Measurements from ENCODE around the gene PIP4K2C.

Gene PIP4K2C

DNA sequence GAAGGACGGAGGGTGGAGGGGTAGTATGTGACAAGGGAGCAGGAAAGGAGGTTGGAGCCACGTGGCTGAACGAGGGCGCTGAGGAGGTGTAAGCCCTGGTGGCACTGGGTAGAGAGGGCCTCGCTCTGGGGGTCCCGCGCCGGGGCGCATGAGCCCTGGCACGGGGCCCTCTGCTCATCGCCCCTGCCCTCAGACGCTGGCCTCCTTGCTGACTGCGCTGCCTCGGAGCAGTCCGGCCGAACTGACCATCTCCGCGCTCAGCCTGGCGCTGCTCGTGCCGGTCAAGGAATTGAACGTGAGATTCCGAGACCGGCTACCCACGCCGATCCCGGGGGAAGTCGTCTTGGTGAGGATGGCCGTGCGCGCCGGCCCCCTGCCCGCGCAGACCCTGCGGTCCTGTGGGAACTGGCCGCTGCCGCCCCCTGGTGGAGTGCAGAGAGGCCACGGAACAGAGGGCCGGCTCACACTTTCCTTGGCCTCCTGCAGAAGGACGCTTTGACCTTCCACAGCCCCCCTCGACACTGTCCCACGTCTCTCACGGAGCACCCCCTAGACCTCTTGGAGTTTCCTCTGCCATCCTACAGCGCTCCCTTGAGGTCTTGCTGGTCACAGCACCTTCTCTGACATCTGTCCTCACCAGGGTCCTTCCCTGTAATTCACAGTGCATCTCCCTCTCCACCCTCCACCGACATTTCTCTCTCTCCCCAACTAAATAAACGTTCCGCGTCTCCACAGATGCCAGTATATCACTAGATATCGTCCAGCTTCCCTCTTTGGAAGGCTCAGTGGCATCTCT lies 30.7 kb downstream of the PIP4K2C start:
- H3K79me1 ChIP-seq (ENCODE audit: low read length): no peaks in the 10 kb centered on the region
- peak overlapping the region; percentile 73 for H3K4me2 ChIP-seq (ENCODE audit: low read length)
- H3K4me1 ChIP-seq (ENCODE audit: control insufficient read depth, low read depth, low read length): no peaks in the 10 kb centered on the region
- no CpG with 5 or more reads among the region's 49 CpGs for WGBS (ENCODE audit: extremely low coverage, insufficient coverage, low lambda C conversion rate)
- peaks cover 78% of the 10 kb centered on the region for H3K27me3 ChIP-seq (ENCODE audit: insufficient read depth, low read length, poor library complexity)
- peak overlapping the region; percentile 68 for H3K56ac ChIP-seq (ENCODE audit: low read length)
- H3K36me3 ChIP-seq (ENCODE audit: control insufficient read depth, insufficient read depth, low read length): no peaks in the 10 kb centered on the region
- DNase-seq: peak; percentile 57
- no peak overlapping the region for H4K8ac ChIP-seq (ENCODE audit: low read depth, low read length)
- H2BK5ac ChIP-seq (ENCODE audit: low read length): no peak overlapping the region
- H3K9ac ChIP-seq (ENCODE audit: low read length): peak overlapping the region; percentile 37
- H3K23ac ChIP-seq (ENCODE audit: low read length): no peak overlapping the region
- no peak overlapping the region for H3K27ac ChIP-seq (ENCODE audit: low read depth, low read length)
- no peak overlapping the region for H2BK120ac ChIP-seq (ENCODE audit: low read depth, low read length)
- no peak overlapping the region for H3K4me3 ChIP-seq (ENCODE audit: low read length)
- H3K4ac ChIP-seq (ENCODE audit: low read depth, low read length): no peak overlapping the region
- H4K5ac ChIP-seq (ENCODE audit: low read length): no peak overlapping the region
- no peak overlapping the region for H3K18ac ChIP-seq (ENCODE audit: low read length)
- H2AK5ac ChIP-seq (ENCODE audit: low read length): no peak overlapping the region
- no peaks in the 10 kb centered on the region for H3K79me2 ChIP-seq (ENCODE audit: control insufficient read depth, insufficient read depth, low read length)
- no peak overlapping the region for H2BK15ac ChIP-seq (replicated peaks; ENCODE audit: low read depth)

DNA sequence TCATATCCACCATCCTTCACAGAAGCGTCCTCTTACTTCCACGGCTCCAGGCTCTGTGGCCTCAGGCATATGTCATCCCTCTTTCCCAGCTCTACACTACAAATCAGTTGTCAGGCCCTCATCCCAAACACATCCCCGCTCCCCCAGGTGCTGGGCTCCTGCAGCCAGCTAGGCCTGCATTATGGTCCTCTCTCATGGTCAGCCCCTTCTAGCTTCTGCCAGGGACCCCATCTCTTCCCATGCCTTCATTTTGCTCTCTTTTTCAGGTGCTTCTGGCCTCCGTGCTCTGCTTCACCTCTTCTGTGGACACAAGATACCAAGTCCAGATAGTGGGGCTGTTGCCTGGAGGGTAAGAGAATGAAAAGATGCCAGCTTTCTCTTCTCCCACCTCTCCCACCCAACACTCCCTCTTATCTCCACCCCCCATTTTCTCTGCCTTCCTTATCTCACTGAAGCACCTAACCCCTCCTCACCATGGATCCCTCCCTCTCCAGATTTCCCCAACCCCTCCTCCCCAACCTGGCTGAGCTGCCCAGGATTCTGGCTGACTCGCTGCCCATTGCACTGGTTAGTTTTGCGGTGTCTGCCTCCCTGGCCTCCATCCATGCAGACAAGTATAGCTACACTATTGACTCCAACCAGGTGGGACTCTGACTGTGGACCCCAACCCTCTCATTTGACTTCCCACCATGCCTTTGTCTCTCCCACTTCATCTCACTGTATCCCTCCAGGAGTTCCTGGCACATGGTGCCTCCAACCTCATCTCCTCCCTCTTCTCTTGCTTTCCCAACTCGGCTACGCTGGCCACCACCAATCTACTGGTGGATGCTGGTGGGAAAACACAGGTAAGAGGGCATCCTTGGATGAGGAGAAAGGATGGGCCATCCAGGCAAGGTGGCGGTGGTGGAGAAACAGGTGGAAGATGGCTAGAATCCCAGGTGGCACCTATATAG lies 31.6 kb downstream of the PIP4K2C start:
- Histone ChIP-seq H4K8ac (ENCODE audit: low read depth, low read length) (no peak overlapping the region), H3K4me1 (ENCODE audit: control insufficient read depth, low read depth, low read length) (no peaks in the 10 kb centered on the region), H3K27ac (ENCODE audit: low read depth, low read length) (no peak overlapping the region), H3K4me3 (ENCODE audit: low read length) (no peak overlapping the region), H3K18ac (ENCODE audit: low read length) (no peak overlapping the region), H3K4ac (ENCODE audit: low read depth, low read length) (no peak overlapping the region), H3K79me1 (ENCODE audit: low read length) (no peaks in the 10 kb centered on the region), H3K23ac (ENCODE audit: low read length) (no peak overlapping the region), H2BK15ac (replicated peaks; ENCODE audit: low read depth) (no peak overlapping the region), H4K5ac (ENCODE audit: low read length) (no peak overlapping the region), H3K27me3 (ENCODE audit: insufficient read depth, low read length, poor library complexity) (peaks cover 83% of the 10 kb centered on the region), H3K4me2 (ENCODE audit: low read length) (no peak overlapping the region), H2BK5ac (ENCODE audit: low read length) (no peak overlapping the region), H2BK120ac (ENCODE audit: low read depth, low read length) (no peak overlapping the region), H2AK5ac (ENCODE audit: low read length) (no peak overlapping the region), H3K9ac (ENCODE audit: low read length) (no peak overlapping the region), H3K79me2 (ENCODE audit: control insufficient read depth, insufficient read depth, low read length) (no peaks in the 10 kb centered on the region), H3K36me3 (ENCODE audit: control insufficient read depth, insufficient read depth, low read length) (no peaks in the 10 kb centered on the region), H3K56ac (ENCODE audit: low read length) (no peak overlapping the region)
- no CpG with 5 or more reads among the region's 9 CpGs for WGBS (ENCODE audit: extremely low coverage, insufficient coverage, low lambda C conversion rate)
- DNase-seq: no peak

GRCh38 chr12:57623385-57623784 lies 32.4 kb downstream of the PIP4K2C start:
- H3K79me1 ChIP-seq (ENCODE audit: low read length): no peaks in the 10 kb centered on the region
- H4K8ac ChIP-seq (ENCODE audit: low read depth, low read length): no peak overlapping the region
- H2BK5ac ChIP-seq (ENCODE audit: low read length): no peak overlapping the region
- no peak overlapping the region for H2BK120ac ChIP-seq (ENCODE audit: low read depth, low read length)
- H3K27me3 ChIP-seq (ENCODE audit: insufficient read depth, low read length, poor library complexity): peaks cover 83% of the 10 kb centered on the region
- H3K56ac ChIP-seq (ENCODE audit: low read length): no peak overlapping the region
- no peak overlapping the region for H3K4me3 ChIP-seq (ENCODE audit: low read length)
- WGBS (ENCODE audit: extremely low coverage, insufficient coverage, low lambda C conversion rate): 100% methylated on average over 1 of the region's 2 CpGs
- no peaks in the 10 kb centered on the region for H3K36me3 ChIP-seq (ENCODE audit: control insufficient read depth, insufficient read depth, low read length)
- no peak overlapping the region for H3K23ac ChIP-seq (ENCODE audit: low read length)
- H2BK15ac ChIP-seq (replicated peaks; ENCODE audit: low read depth): no peak overlapping the region
- H3K4ac ChIP-seq (ENCODE audit: low read depth, low read length): no peak overlapping the region
- no peak overlapping the region for H4K5ac ChIP-seq (ENCODE audit: low read length)
- no peak overlapping the region for H2AK5ac ChIP-seq (ENCODE audit: low read length)
- no peaks in the 10 kb centered on the region for H3K79me2 ChIP-seq (ENCODE audit: control insufficient read depth, insufficient read depth, low read length)
- no peak overlapping the region for H3K27ac ChIP-seq (ENCODE audit: low read depth, low read length)
- no peak overlapping the region for H3K9ac ChIP-seq (ENCODE audit: low read length)
- H3K4me2 ChIP-seq (ENCODE audit: low read length): no peak overlapping the region
- no peak overlapping the region for H3K18ac ChIP-seq (ENCODE audit: low read length)
- no peak for DNase-seq
- no peaks in the 10 kb centered on the region for H3K4me1 ChIP-seq (ENCODE audit: control insufficient read depth, low read depth, low read length)

GRCh38 chr12:57623811-57624390 lies 32.9 kb downstream of the PIP4K2C start:
- Histone ChIP-seq H3K4me3 (ENCODE audit: low read length) (no peak overlapping the region), H3K79me1 (ENCODE audit: low read length) (no peaks in the 10 kb centered on the region), H3K56ac (ENCODE audit: low read length) (no peak overlapping the region), H3K27me3 (ENCODE audit: insufficient read depth, low read length, poor library complexity) (peaks cover 85% of the 10 kb centered on the region), H3K79me2 (ENCODE audit: control insufficient read depth, insufficient read depth, low read length) (no peaks in the 10 kb centered on the region), H3K4me1 (ENCODE audit: control insufficient read depth, low read depth, low read length) (no peaks in the 10 kb centered on the region), H4K5ac (ENCODE audit: low read length) (no peak overlapping the region), H2BK15ac (replicated peaks; ENCODE audit: low read depth) (no peak overlapping the region), H3K27ac (ENCODE audit: low read depth, low read length) (no peak overlapping the region), H2AK5ac (ENCODE audit: low read length) (no peak overlapping the region), H3K23ac (ENCODE audit: low read length) (no peak overlapping the region), H3K36me3 (ENCODE audit: control insufficient read depth, insufficient read depth, low read length) (no peaks in the 10 kb centered on the region), H2BK5ac (ENCODE audit: low read length) (no peak overlapping the region), H3K9ac (ENCODE audit: low read length) (no peak overlapping the region), H3K4me2 (ENCODE audit: low read length) (no peak overlapping the region), H4K8ac (ENCODE audit: low read depth, low read length) (no peak overlapping the region), H3K4ac (ENCODE audit: low read depth, low read length) (no peak overlapping the region), H3K18ac (ENCODE audit: low read length) (no peak overlapping the region), H2BK120ac (ENCODE audit: low read depth, low read length) (no peak overlapping the region)
- no CpG with 5 or more reads among the region's 5 CpGs for WGBS (ENCODE audit: extremely low coverage, insufficient coverage, low lambda C conversion rate)
- DNase-seq: no peak

DNA sequence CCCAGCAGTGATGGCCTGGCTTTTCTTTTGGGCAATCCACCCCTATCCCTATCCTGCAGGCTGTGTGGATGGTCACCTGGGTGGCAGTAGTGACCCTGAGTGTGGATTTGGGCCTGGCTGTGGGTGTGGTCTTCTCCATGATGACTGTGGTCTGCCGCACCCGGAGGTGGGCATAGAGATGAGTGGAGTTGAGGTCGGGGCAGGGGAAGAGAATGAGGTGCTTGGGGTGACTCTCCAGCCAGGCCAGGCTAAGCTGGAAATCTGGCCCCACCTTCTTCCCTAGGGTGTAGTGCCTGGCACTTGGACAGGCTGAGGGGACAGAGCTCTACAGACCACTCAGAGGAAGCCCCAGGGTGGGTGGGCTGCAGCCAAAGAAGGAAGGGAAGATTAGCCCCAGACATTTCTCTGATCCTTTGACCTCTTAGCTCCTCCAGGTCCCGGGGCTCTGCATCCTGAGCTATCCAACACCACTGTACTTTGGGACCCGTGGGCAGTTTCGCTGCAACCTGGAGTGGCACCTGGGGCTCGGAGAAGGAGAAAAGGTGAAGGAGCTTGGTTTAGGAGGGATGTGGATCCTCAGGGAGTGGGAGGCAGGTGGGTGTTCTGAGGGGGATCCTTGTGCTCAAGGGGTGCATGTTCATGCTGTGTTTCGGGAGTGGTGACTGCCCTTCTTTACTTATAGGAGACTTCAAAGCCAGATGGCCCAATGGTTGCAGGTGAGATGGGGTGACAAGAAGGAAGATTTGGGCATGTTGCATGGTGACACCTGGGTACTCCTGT lies 33.6 kb downstream of the PIP4K2C start:
- H3K27me3 ChIP-seq (ENCODE audit: insufficient read depth, low read length, poor library complexity): peaks cover 84% of the 10 kb centered on the region
- no peak overlapping the region for H3K4me2 ChIP-seq (ENCODE audit: low read length)
- H3K4ac ChIP-seq (ENCODE audit: low read depth, low read length): no peak overlapping the region
- H3K27ac ChIP-seq (ENCODE audit: low read depth, low read length): no peak overlapping the region
- H3K9ac ChIP-seq (ENCODE audit: low read length): no peak overlapping the region
- H3K4me3 ChIP-seq (ENCODE audit: low read length): no peak overlapping the region
- H3K56ac ChIP-seq (ENCODE audit: low read length): no peak overlapping the region
- H4K8ac ChIP-seq (ENCODE audit: low read depth, low read length): no peak overlapping the region
- no peak overlapping the region for H2AK5ac ChIP-seq (ENCODE audit: low read length)
- no peak overlapping the region for H4K5ac ChIP-seq (ENCODE audit: low read length)
- H3K36me3 ChIP-seq (ENCODE audit: control insufficient read depth, insufficient read depth, low read length): no peaks in the 10 kb centered on the region
- no peak overlapping the region for H2BK5ac ChIP-seq (ENCODE audit: low read length)
- no peak overlapping the region for H2BK120ac ChIP-seq (ENCODE audit: low read depth, low read length)
- DNase-seq: no peak
- H3K23ac ChIP-seq (ENCODE audit: low read length): no peak overlapping the region
- H3K79me1 ChIP-seq (ENCODE audit: low read length): no peaks in the 10 kb centered on the region
- H3K79me2 ChIP-seq (ENCODE audit: control insufficient read depth, insufficient read depth, low read length): no peaks in the 10 kb centered on the region
- H3K18ac ChIP-seq (ENCODE audit: low read length): no peak overlapping the region
- no peak overlapping the region for H2BK15ac ChIP-seq (replicated peaks; ENCODE audit: low read depth)
- H3K4me1 ChIP-seq (ENCODE audit: control insufficient read depth, low read depth, low read length): no peaks in the 10 kb centered on the region
- WGBS (ENCODE audit: extremely low coverage, insufficient coverage, low lambda C conversion rate): no CpG with 5 or more reads among the region's 8 CpGs

Data from mesendoderm (in vitro differentiated cells).